Activated gamma-delta T cell treated with anti-CD3 and anti-CD28 coated beads, Interleukin-2, amount 50 U/mL, for 16 hours (primary cell): ENCODE measurements around the gene CACNA2D3.
"Not testable (repeated sequence)": the region's sequence is repeated elsewhere in the genome, so short reads cannot be mapped to it uniquely, and the experiment has no call there.

Source experiments
- DNase-seq: peaks from one replicate; pipeline ENCODE4 v3.0.0-alpha.2; 2020; ENCODE audit warnings: low read depth

Gene CACNA2D3

GRCh38 chr3:54122324-54123002 is at the start of gene CACNA2D3:
Gene CACNA2D3 (plus strand): TSS chr3:54122552.
- DNase-seq, result no peak

GRCh38 chr3:54073386-54073785 is 49.0 kb upstream of the CACNA2D3 start:
- DNase-seq, result no peak

- no peak for DNase-seq
Observed at GRCh38 chr3:54079314-54079713, 43.0 kb upstream of the CACNA2D3 start.

GRCh38 chr3:54079730-54080325 is 42.5 kb upstream of the CACNA2D3 start:
- DNase-seq, result no peak

- no peak for DNase-seq
Observed at GRCh38 chr3:54083921-54084320, 38.4 kb upstream of the CACNA2D3 start.

- DNase-seq, result no peak
Observed at GRCh38 chr3:54085936-54086335, 36.4 kb upstream of the CACNA2D3 start.

GRCh38 chr3:54086652-54087405 is 35.5 kb upstream of the CACNA2D3 start:
- DNase-seq, result no peak

- DNase-seq, result no peak
Observed at GRCh38 chr3:54087581-54088410, 34.6 kb upstream of the CACNA2D3 start.

GRCh38 chr3:54093491-54094248 is 28.7 kb upstream of the CACNA2D3 start:
- DNase-seq, result no peak

- no peak for DNase-seq
Observed at GRCh38 chr3:54094926-54095325, 27.4 kb upstream of the CACNA2D3 start.

- DNase-seq, result no peak
Observed at GRCh38 chr3:54099381-54099780, 23.0 kb upstream of the CACNA2D3 start.

GRCh38 chr3:54104084-54104483 is 18.3 kb upstream of the CACNA2D3 start:
- DNase-seq, result no peak

- not testable (repeated sequence) for DNase-seq
Observed at GRCh38 chr3:54116129-54116528, 6.2 kb upstream of the CACNA2D3 start.

GRCh38 chr3:54120657-54121413 is 1.5 kb upstream of the CACNA2D3 start:
- DNase-seq, result no peak

GRCh38 chr3:54121414-54122323 is 683 bp upstream of the CACNA2D3 start:
- no peak for DNase-seq

GRCh38 chr3:54123003-54123775 is 837 bp downstream of the CACNA2D3 start:
- DNase-seq, result no peak

- no peak for DNase-seq
Observed at GRCh38 chr3:54123776-54124196, 1.4 kb downstream of the CACNA2D3 start.

GRCh38 chr3:54125300-54125699 is 2.9 kb downstream of the CACNA2D3 start:
- DNase-seq, result no peak

- DNase-seq, result no peak
Observed at GRCh38 chr3:54126551-54126950, 4.2 kb downstream of the CACNA2D3 start.
